ENCODE data around the gene HPS3.
"Not testable (repeated sequence)": the region's sequence is repeated elsewhere in the genome, so short reads cannot be mapped to it uniquely, and the experiment has no call there.

HPS3 gene

GRCh38 chr3:149129326-149130205 is at the start of gene HPS3:
Gene HPS3, plus strand, starts transcription at chr3:149129638. Its CDS starts 86 bp downstream, at chr3:149129724.
- peak; percentile 90 for DNase-seq (ENCODE audit: low read depth)

GRCh38 chr3:149080011-149080698 is 49.3 kb upstream of the HPS3 start:
- DNase-seq (ENCODE audit: low read depth) = peak; percentile 55

- DNase-seq (ENCODE audit: low read depth) = peak; percentile 80
These were observed 48.7 kb upstream of the HPS3 start for GRCh38 chr3:149080699-149081091.

- no peak for DNase-seq (ENCODE audit: low read depth)
These were observed 47.7 kb upstream of the HPS3 start for GRCh38 chr3:149081772-149082171.

- peak; percentile 45 for DNase-seq (ENCODE audit: low read depth)
These were observed 43.6 kb upstream of the HPS3 start for GRCh38 chr3:149085828-149086231.

- DNase-seq (ENCODE audit: low read depth) = peak; percentile 99
These were observed 43.0 kb upstream of the HPS3 start, which contains the start of gene HLTF for GRCh38 chr3:149086232-149086988. Gene HLTF, minus strand, starts transcription at chr3:149086533. Its CDS starts 197 bp downstream, at chr3:149086336.

- no peak for DNase-seq (ENCODE audit: low read depth)
These were observed 42.2 kb upstream of the HPS3 start for GRCh38 chr3:149087208-149087607.

GRCh38 chr3:149089395-149089794 is 40.0 kb upstream of the HPS3 start:
- DNase-seq (ENCODE audit: low read depth) = no peak

GRCh38 chr3:149090461-149090860 is 39.0 kb upstream of the HPS3 start:
- no peak for DNase-seq (ENCODE audit: low read depth)

- DNase-seq (ENCODE audit: low read depth) = no peak
These were observed 38.5 kb upstream of the HPS3 start for GRCh38 chr3:149090907-149091306.

GRCh38 chr3:149091983-149092382 is 37.5 kb upstream of the HPS3 start:
- no peak for DNase-seq (ENCODE audit: low read depth)

- DNase-seq (ENCODE audit: low read depth) = no peak
These were observed 34.0 kb upstream of the HPS3 start for GRCh38 chr3:149095487-149095886.

GRCh38 chr3:149097987-149098386 is 31.5 kb upstream of the HPS3 start:
- not testable (repeated sequence) for DNase-seq (ENCODE audit: low read depth)

- no peak for DNase-seq (ENCODE audit: low read depth)
These were observed 28.3 kb upstream of the HPS3 start for GRCh38 chr3:149101154-149101553.

- no peak for DNase-seq (ENCODE audit: low read depth)
These were observed 27.8 kb upstream of the HPS3 start for GRCh38 chr3:149101641-149102040.

GRCh38 chr3:149104484-149104883 is 25.0 kb upstream of the HPS3 start:
- DNase-seq (ENCODE audit: low read depth) = no peak

GRCh38 chr3:149114458-149114857 is 15.0 kb upstream of the HPS3 start:
- DNase-seq (ENCODE audit: low read depth) = no peak

GRCh38 chr3:149115114-149115513 is 14.3 kb upstream of the HPS3 start:
- no peak for DNase-seq (ENCODE audit: low read depth)

- DNase-seq (ENCODE audit: low read depth) = no peak
These were observed 10.7 kb upstream of the HPS3 start for GRCh38 chr3:149118724-149119123.

- no peak for DNase-seq (ENCODE audit: low read depth)
These were observed 10.0 kb upstream of the HPS3 start for GRCh38 chr3:149119466-149119865.

GRCh38 chr3:149120051-149120972 is 9.1 kb upstream of the HPS3 start:
- peak; percentile 73 for DNase-seq (ENCODE audit: low read depth)

Measured in iris pigment epithelial cell (primary cell).